ENCODE data around the gene NUMBL.
"Not testable (repeated sequence)": the region's sequence is repeated elsewhere in the genome, so short reads cannot be mapped to it uniquely, and the experiment has no call there.

Gene NUMBL

GRCh38 chr19:40627486-40628279 lies 62.8 kb downstream of the NUMBL start:
- DNase-seq (ENCODE audit: low spot score) = no peak

GRCh38 chr19:40626918-40627317 lies 63.5 kb downstream of the NUMBL start:
- DNase-seq (ENCODE audit: low spot score) = no peak

GRCh38 chr19:40625406-40626120 lies 64.9 kb downstream of the NUMBL start:
- no peak for DNase-seq (ENCODE audit: low spot score)

- DNase-seq (ENCODE audit: low spot score) = not testable (repeated sequence)
Observed at GRCh38 chr19:40624369-40625153, 65.9 kb downstream of the NUMBL start.

- no peak for DNase-seq (ENCODE audit: low spot score)
Observed at GRCh38 chr19:40623403-40624251, 66.8 kb downstream of the NUMBL start.

- DNase-seq (ENCODE audit: low spot score) = no peak
Observed at GRCh38 chr19:40622773-40623075, 67.7 kb downstream of the NUMBL start.

GRCh38 chr19:40621966-40622772 lies 68.3 kb downstream of the NUMBL start:
- DNase-seq (ENCODE audit: low spot score) = no peak

- DNase-seq (ENCODE audit: low spot score) = no peak
Observed at GRCh38 chr19:40621283-40621682, 69.2 kb downstream of the NUMBL start.

- no peak for DNase-seq (ENCODE audit: low spot score)
Observed at GRCh38 chr19:40620161-40620485, 70.3 kb downstream of the NUMBL start.

- no peak for DNase-seq (ENCODE audit: low spot score)
Observed at GRCh38 chr19:40619333-40620160, 70.9 kb downstream of the NUMBL start.

- DNase-seq (ENCODE audit: low spot score) = no peak
Observed at GRCh38 chr19:40617961-40618360, 72.5 kb downstream of the NUMBL start.

GRCh38 chr19:40616941-40617340 lies 73.5 kb downstream of the NUMBL start:
- DNase-seq (ENCODE audit: low spot score) = no peak

GRCh38 chr19:40616178-40616577 lies 74.3 kb downstream of the NUMBL start:
- DNase-seq (ENCODE audit: low spot score) = no peak
